ENCODE results near the gene IL1RAP.
"Not testable (repeated sequence)": the region's sequence is repeated elsewhere in the genome, so short reads cannot be mapped to it uniquely, and the experiment has no call there.

IL1RAP gene

GRCh38 chr3:190513409-190514370 lies at the start of gene IL1RAP:
TSS of gene IL1RAP (plus strand) at chr3:190514085. CDS start at chr3:190564290, 50,205 bp downstream.
- DNase-seq (ENCODE audit: low read depth), result peak; percentile 96
- H3K4me3 ChIP-seq (replicated peaks; ENCODE audit: low read depth, low read length), result peak within 1 kb of the TSS; percentile 93
- TF ChIP-seq CTCF (IDR thresholded peaks at IDR 0.05; ENCODE audit: low read length, missing control alignments), result no peak

DNA sequence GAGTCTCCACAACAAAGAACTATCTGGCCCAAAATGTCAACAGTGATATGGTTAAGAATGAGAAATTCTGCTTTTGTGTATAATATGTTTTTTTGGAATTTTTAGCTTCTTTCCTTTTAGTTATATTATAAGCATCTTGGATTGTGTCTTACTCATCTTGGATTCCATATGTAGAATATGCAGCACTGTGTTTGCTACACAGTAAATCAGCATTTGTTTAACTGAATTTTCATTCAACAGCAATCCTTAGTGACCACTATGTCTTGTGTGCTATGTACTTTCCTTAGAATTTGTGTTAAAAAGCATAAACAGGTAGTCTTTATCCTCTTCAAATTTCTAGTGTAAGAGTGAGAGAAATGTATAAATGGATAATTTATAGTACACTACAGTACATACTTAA lies 46.0 kb upstream of the IL1RAP start:
- DNase-seq (ENCODE audit: low read depth), result no peak
- no peak for TF ChIP-seq CTCF (IDR thresholded peaks at IDR 0.05; ENCODE audit: low read length, missing control alignments)
- H3K4me3 ChIP-seq (replicated peaks; ENCODE audit: low read depth, low read length), result no peak overlapping the region

- not testable (repeated sequence) for H3K4me3 ChIP-seq (replicated peaks; ENCODE audit: low read depth, low read length); DNase-seq (ENCODE audit: low read depth)
Measured at GRCh38 chr3:190473261-190473660, 40.6 kb upstream of the IL1RAP start.

- TF ChIP-seq CTCF (IDR thresholded peaks at IDR 0.05; ENCODE audit: low read length, missing control alignments), result no peak
- no peak for DNase-seq (ENCODE audit: low read depth)
- H3K4me3 ChIP-seq (replicated peaks; ENCODE audit: low read depth, low read length), result no peak overlapping the region
Measured at GRCh38 chr3:190481779-190482178, 32.1 kb upstream of the IL1RAP start.

- TF ChIP-seq CTCF (IDR thresholded peaks at IDR 0.05; ENCODE audit: low read length, missing control alignments), result no peak
- no peak for DNase-seq (ENCODE audit: low read depth)
Measured at GRCh38 chr3:190485830-190486532, 27.9 kb upstream of the IL1RAP start.

GRCh38 chr3:190486533-190486864 lies 27.4 kb upstream of the IL1RAP start:
- TF ChIP-seq CTCF (IDR thresholded peaks at IDR 0.05; ENCODE audit: low read length, missing control alignments), result no peak
- no peak for DNase-seq (ENCODE audit: low read depth)
- no peak overlapping the region for H3K4me3 ChIP-seq (replicated peaks; ENCODE audit: low read depth, low read length)

More at GRCh38 chr3:190485830-190486532, 27.9 kb upstream of the IL1RAP start:
- no peak overlapping the region for H3K4me3 ChIP-seq (replicated peaks; ENCODE audit: low read depth, low read length)

GRCh38 chr3:190486908-190487607 lies 26.8 kb upstream of the IL1RAP start:
- TF ChIP-seq CTCF (IDR thresholded peaks at IDR 0.05; ENCODE audit: low read length, missing control alignments), result no peak
- no peak overlapping the region for H3K4me3 ChIP-seq (replicated peaks; ENCODE audit: low read depth, low read length)
- DNase-seq (ENCODE audit: low read depth), result no peak

All from fibroblast of pulmonary artery (primary cell).